SK-N-SH treated with all-trans-retinoic acid at 6 μM for 48 hours (cell line): ENCODE data around the gene STK32B.

ENCODE experiments used
- ATAC-seq: fragments of 200-7000 bp; cut with Tn5 transposase; 3 replicates; pipeline ENCODE4 v1.9.1; 2020; ENCODE audit warnings: mild to moderate bottlenecking, moderate library complexity
- BACH2 ChIP-seq: fragments of 250-450 bp; sonication (Bioruptor Pico); IDR thresholded peaks from 2 replicates; pipeline ENCODE4 v1.9.0; 2021; ENCODE audit warnings: mild to moderate bottlenecking, borderline replicate concordance
- CSDC2 ChIP-seq: fragments of 250-450 bp; sonication (Bioruptor Pico); IDR thresholded peaks from 2 replicates; pipeline ENCODE4 v1.5.0; 2020; ENCODE audit warnings: mild to moderate bottlenecking, moderate library complexity
- ESRRG ChIP-seq: fragments of 250-450 bp; sonication (Bioruptor Pico); IDR thresholded peaks from 2 replicates; pipeline ENCODE4 v1.6.1; 2021; ENCODE audit warnings: mild to moderate bottlenecking
- GLIS3 ChIP-seq: fragments of 250-450 bp; sonication (Bioruptor Pico); IDR thresholded peaks from 2 replicates; pipeline ENCODE4 v1.5.0; 2020; ENCODE audit warnings: mild to moderate bottlenecking, moderate library complexity
- ISL1 ChIP-seq: fragments of 250-450 bp; sonication (Bioruptor Pico); IDR thresholded peaks from 2 replicates; pipeline ENCODE4 v2.1.2; 2022; ENCODE audit warnings: mild to moderate bottlenecking, moderate library complexity
- OSR1 ChIP-seq: fragments of 250-450 bp; sonication (Bioruptor Pico); IDR thresholded peaks from 2 replicates; pipeline ENCODE4 v1.8.0; 2022; ENCODE audit warnings: moderate library complexity, mild to moderate bottlenecking, inconsistent platforms
- PATZ1 ChIP-seq: fragments of 250-450 bp; sonication (Bioruptor Pico); IDR thresholded peaks from 2 replicates; pipeline ENCODE4 v1.8.0; 2020; ENCODE audit warnings: mild to moderate bottlenecking, moderate library complexity, borderline replicate concordance
- POU6F1 ChIP-seq: fragments of 250-450 bp; sonication (Bioruptor Pico); IDR thresholded peaks from 2 replicates; pipeline ENCODE4 v1.8.0; 2021; ENCODE audit warnings: low read depth, mild to moderate bottlenecking, moderate library complexity, borderline replicate concordance
- RARB ChIP-seq: fragments of 250-450 bp; sonication (Bioruptor Pico); IDR thresholded peaks from 2 replicates; pipeline ENCODE4 v1.8.0; 2021; ENCODE audit warnings: mild to moderate bottlenecking, moderate library complexity
- SNAI2 ChIP-seq: fragments of 250-450 bp; sonication (Bioruptor Pico); IDR thresholded peaks from 2 replicates; pipeline ENCODE4 v1.5.0; 2020; ENCODE audit warnings: mild to moderate bottlenecking, moderate library complexity
- TCF4 ChIP-seq: fragments of 250-450 bp; sonication (Bioruptor Pico); IDR thresholded peaks from 2 replicates; pipeline ENCODE4 v1.8.0; 2021; ENCODE audit warnings: mild to moderate bottlenecking, moderate library complexity, borderline replicate concordance
- ZC3H10 ChIP-seq: fragments of 250-450 bp; sonication (Bioruptor Pico); IDR thresholded peaks from 2 replicates; pipeline ENCODE4 v1.5.1; 2021; ENCODE audit warnings: mild to moderate bottlenecking, moderate library complexity
- ZFP30 ChIP-seq: fragments of 450-650 bp; formaldehyde crosslinking; IDR thresholded peaks from 2 replicates; pipeline ENCODE4 v1.5.0; 2022; ENCODE audit warnings: mild to moderate bottlenecking, moderate library complexity
- ZNF565 ChIP-seq: fragments of 450-650 bp; formaldehyde crosslinking; conservative IDR thresholded peaks from 2 replicates; pipeline ENCODE4 v1.5.0; 2020; ENCODE audit warnings: low read depth, mild to moderate bottlenecking, moderate library complexity
- ZNF70 ChIP-seq: fragments of 450-650 bp; formaldehyde crosslinking; IDR thresholded peaks from 2 replicates; pipeline ENCODE4 v1.5.0; 2020; ENCODE audit warnings: mild to moderate bottlenecking, moderate library complexity
- ZNF8 ChIP-seq: fragments of 450-650 bp; formaldehyde crosslinking; IDR thresholded peaks from 2 replicates; pipeline ENCODE4 v1.5.0; 2020; ENCODE audit warnings: mild to moderate bottlenecking, moderate library complexity
- TF ChIP-seq, protein P1 (sequence below): fragments of 250-450 bp; sonication (Bioruptor Pico); IDR thresholded peaks from 2 replicates; pipeline ENCODE4 v1.5.1; 2021; ENCODE audit warnings: mild to moderate bottlenecking, moderate library complexity
- TF ChIP-seq, protein P2 (sequence below): fragments of 250-450 bp; sonication (Bioruptor Pico); IDR thresholded peaks from 2 replicates; pipeline ENCODE4 v1.5.0; 2020; ENCODE audit warnings: mild to moderate bottlenecking, moderate library complexity

The STK32B gene

GRCh38 chr4:5048721-5049120 is 2.6 kb upstream of the STK32B start:
- ATAC-seq: no peak
- TF ChIP-seq TCF4 (CRISPR knock-in tag) (no peak), ZC3H10 (CRISPR knock-in tag) (no peak), ZNF565 (CRISPR knock-in tag) (no peak), GLIS3 (CRISPR knock-in tag) (no peak), ZNF70 (CRISPR knock-in tag) (no peak), CSDC2 (CRISPR knock-in tag) (no peak), BACH2 (CRISPR knock-in tag) (no peak), ZNF8 (CRISPR knock-in tag) (no peak), POU6F1 (CRISPR knock-in tag) (no peak), OSR1 (CRISPR knock-in tag) (no peak), ESRRG (CRISPR knock-in tag) (no peak), PATZ1 (no peak)
- TF ChIP-seq, protein P1, sequence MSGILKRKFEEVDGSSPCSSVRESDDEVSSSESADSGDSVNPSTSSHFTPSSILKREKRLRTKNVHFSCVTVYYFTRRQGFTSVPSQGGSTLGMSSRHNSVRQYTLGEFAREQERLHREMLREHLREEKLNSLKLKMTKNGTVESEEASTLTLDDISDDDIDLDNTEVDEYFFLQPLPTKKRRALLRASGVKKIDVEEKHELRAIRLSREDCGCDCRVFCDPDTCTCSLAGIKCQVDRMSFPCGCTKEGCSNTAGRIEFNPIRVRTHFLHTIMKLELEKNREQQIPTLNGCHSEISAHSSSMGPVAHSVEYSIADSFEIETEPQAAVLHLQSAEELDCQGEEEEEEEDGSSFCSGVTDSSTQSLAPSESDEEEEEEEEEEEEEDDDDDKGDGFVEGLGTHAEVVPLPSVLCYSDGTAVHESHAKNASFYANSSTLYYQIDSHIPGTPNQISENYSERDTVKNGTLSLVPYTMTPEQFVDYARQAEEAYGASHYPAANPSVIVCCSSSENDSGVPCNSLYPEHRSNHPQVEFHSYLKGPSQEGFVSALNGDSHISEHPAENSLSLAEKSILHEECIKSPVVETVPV (CRISPR knock-in tag): no peak
- TF ChIP-seq, all 23 proteins: peak for 0

DNA sequence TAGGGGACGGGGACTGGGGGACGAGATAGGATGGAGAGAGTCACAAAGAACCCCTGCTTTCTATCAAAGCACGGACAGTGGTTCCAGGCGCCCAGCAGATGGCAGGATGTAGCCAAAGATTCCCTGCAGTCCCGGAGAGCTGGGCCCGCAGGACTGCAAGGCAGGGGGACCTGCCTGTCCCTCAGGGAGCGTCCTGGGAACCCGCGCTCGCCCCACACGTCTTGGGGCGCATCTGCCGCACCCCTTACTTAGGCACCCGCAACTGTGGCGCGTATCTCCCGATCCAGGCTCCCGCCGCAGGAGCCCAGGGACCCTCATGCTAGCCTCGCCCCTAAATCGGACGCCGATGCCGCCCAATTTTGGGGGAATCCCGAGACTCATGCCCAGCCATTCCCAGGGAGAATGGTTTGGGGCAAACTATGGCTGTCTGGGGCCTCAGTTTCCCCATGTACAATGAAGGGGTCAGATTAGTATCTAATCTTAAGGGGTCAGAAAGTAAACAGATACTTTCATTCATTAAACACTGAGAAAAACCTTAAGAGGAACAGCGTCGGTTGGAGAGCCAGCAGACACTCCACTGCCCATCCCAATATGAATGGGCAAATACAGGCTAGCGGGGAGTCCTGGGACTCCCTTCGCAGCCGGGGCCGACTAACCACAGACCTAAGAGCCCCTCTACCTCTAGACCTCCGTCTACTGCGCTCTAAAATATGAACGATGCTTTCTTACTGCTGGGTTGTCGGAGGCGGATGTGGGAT is 581 bp upstream of the STK32B start:
- peak; percentile 95 for ATAC-seq

DNA sequence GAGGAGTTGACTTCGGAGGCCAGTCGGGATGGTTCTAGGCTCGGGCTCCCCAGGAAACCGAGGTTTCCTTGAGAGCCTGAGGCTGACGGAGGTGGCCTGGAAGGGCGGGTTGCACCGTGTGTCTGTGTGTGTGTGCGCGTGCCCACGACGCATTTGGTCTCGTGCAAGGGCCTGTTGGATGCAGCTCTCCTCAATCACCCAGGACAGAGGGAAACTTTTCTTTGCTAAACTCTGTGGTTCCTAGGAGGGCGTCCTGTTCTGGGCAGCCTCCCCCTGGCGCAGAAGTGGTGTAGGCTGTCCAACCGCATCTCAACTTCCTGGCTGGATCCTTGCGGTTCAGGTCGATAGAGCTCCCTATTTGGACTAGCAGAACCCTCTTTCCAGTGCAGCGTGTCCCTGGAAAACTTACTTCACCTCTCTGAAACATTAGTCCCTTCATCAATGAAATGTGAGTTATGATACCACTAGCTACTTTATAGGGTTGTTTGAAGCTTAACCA is 973 bp downstream of the STK32B start:
- ATAC-seq: peak; percentile 2; the same call in 2 of the 3 replicates
- TF ChIP-seq ESRRG (CRISPR knock-in tag) (no peak), POU6F1 (CRISPR knock-in tag) (no peak), PATZ1 (no peak), ZFP30 (CRISPR knock-in tag) (no peak), ISL1 (CRISPR knock-in tag) (no peak), TCF4 (CRISPR knock-in tag) (no peak), SNAI2 (CRISPR knock-in tag) (no peak), BACH2 (CRISPR knock-in tag) (no peak), ZNF8 (CRISPR knock-in tag) (no peak), ZNF70 (CRISPR knock-in tag) (no peak)
- TF ChIP-seq, protein P2, sequence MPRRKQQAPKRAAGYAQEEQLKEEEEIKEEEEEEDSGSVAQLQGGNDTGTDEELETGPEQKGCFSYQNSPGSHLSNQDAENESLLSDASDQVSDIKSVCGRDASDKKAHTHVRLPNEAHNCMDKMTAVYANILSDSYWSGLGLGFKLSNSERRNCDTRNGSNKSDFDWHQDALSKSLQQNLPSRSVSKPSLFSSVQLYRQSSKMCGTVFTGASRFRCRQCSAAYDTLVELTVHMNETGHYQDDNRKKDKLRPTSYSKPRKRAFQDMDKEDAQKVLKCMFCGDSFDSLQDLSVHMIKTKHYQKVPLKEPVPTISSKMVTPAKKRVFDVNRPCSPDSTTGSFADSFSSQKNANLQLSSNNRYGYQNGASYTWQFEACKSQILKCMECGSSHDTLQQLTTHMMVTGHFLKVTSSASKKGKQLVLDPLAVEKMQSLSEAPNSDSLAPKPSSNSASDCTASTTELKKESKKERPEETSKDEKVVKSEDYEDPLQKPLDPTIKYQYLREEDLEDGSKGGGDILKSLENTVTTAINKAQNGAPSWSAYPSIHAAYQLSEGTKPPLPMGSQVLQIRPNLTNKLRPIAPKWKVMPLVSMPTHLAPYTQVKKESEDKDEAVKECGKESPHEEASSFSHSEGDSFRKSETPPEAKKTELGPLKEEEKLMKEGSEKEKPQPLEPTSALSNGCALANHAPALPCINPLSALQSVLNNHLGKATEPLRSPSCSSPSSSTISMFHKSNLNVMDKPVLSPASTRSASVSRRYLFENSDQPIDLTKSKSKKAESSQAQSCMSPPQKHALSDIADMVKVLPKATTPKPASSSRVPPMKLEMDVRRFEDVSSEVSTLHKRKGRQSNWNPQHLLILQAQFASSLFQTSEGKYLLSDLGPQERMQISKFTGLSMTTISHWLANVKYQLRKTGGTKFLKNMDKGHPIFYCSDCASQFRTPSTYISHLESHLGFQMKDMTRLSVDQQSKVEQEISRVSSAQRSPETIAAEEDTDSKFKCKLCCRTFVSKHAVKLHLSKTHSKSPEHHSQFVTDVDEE (CRISPR knock-in tag): no peak
- TF ChIP-seq, protein P1 (CRISPR knock-in tag): no peak
- TF ChIP-seq, all 23 proteins: peak for 0

More for the DNA sequence above, 581 bp upstream of the STK32B start:
- TF ChIP-seq BACH2 (CRISPR knock-in tag) (no peak), SNAI2 (CRISPR knock-in tag) (no peak), RARB (CRISPR knock-in tag) (no peak), ZNF70 (CRISPR knock-in tag) (no peak), CSDC2 (CRISPR knock-in tag) (no peak), ESRRG (CRISPR knock-in tag) (no peak)
- TF ChIP-seq, all 23 proteins: peak for 0
